CD4-positive, alpha-beta T cell (primary cell): ENCODE data around the gene VWA7. TPM values are rescaled to one million over a fixed set of nuclear protein-coding genes. Genes with fewer than 3 reads are reported as not detected.

Experiments used
- ATAC-seq: fragments of 200-7000 bp; cut with Tn5 transposase; one replicate; pipeline ENCODE4 v1.10.0; 2022; ENCODE audit warnings: mild to moderate bottlenecking; ENCODE audit not compliant: poor library complexity
- CTCF ChIA-PET: fragments of 350-600 bp; sonication (Branson Sonifier 250); formaldehyde crosslinking; loops from one replicate; lab custom pipeline; 2021; ENCODE audit warnings: antibody characterized with exemption, inconsistent platforms; lab: Charles Lee
- POLR2A ChIA-PET: fragments of 350-600 bp; sonication (Branson Sonifier 250); formaldehyde crosslinking; loops from one replicate; lab custom pipeline; 2021; ENCODE audit warnings: antibody characterized with exemption, inconsistent platforms; lab: Charles Lee
- DNase-seq, 14 experiments: peaks; one replicate each; pipeline ENCODE4 v3.0.0-alpha.2; 2013 to 2020; ENCODE audit warnings: mixed read lengths in 2 of 14
- H3K27ac ChIP-seq, 2 donors: one replicate each; pipeline versions ENCODE4 v1.5.1 to v1.7.0; 2013; ENCODE audit warnings: low read length in 2 of 2, low read depth in 1 of 2, mild to moderate bottlenecking in 1 of 2
- H3K27me3 ChIP-seq, 2 experiments: 1 replicate in 1 of 2; 2 replicates in 1 of 2; pipeline versions ENCODE4 v1.6.1 to v1.7.0; 2013; ENCODE audit warnings: low read length in 2 of 2, control low read depth in 1 of 2, mild to moderate bottlenecking in 1 of 2, moderate library complexity in 1 of 2; ENCODE audit not compliant: insufficient read depth in 2 of 2, control insufficient read depth in 1 of 2
- H3K36me3 ChIP-seq: one replicate; pipeline ENCODE4 v1.6.1; 2013; ENCODE audit warnings: low read length, control low read depth; ENCODE audit not compliant: insufficient read depth
- H3K4me1 ChIP-seq: one replicate; pipeline ENCODE4 v1.6.1; 2013; ENCODE audit warnings: low read length, control low read depth; ENCODE audit not compliant: insufficient read depth
- H3K4me3 ChIP-seq: one replicate; pipeline ENCODE4 v1.5.1; 2013; ENCODE audit warnings: mild to moderate bottlenecking, low read length, moderate library complexity
- H3K9me3 ChIP-seq, 2 experiments: 1 replicate in 1 of 2; 2 replicates in 1 of 2; pipeline versions ENCODE4 v1.6.1 to v1.7.0; 2013; ENCODE audit warnings: low read length in 2 of 2, mild to moderate bottlenecking in 2 of 2, control low read depth in 1 of 2, moderate library complexity in 1 of 2; ENCODE audit not compliant: control insufficient read depth in 1 of 2, insufficient read depth in 1 of 2
- H3K27ac Mint-ChIP-seq: one replicate; pipeline ENCODE4 v1.8.0; 2020; ENCODE audit warnings: mixed read lengths
- H3K27me3 Mint-ChIP-seq: one replicate; pipeline ENCODE4 v1.8.0; 2021; ENCODE audit warnings: mixed read lengths
- H3K36me3 Mint-ChIP-seq: one replicate; pipeline ENCODE4 v1.8.0; 2021; ENCODE audit warnings: low read depth, mixed read lengths
- H3K4me1 Mint-ChIP-seq: one replicate; pipeline ENCODE4 v1.8.0; 2021; ENCODE audit warnings: low read depth, mixed read lengths
- H3K4me3 Mint-ChIP-seq: one replicate; pipeline ENCODE4 v1.8.0; 2020; ENCODE audit warnings: mild to moderate bottlenecking, mixed read lengths
- H3K9me3 Mint-ChIP-seq: one replicate; pipeline ENCODE4 v1.8.0; 2020; ENCODE audit warnings: mixed read lengths
- intact Hi-C, 2 experiments: fragments of 100-400 bp; cut with DNase I in 1 of 2; cut with micrococcal nuclease in 1 of 2; formaldehyde crosslinking; loops; one replicate each; pipeline versions ENCODE4 v1.15.1 to v1.9.0; 2023 to 2025; cut with DNase I, micrococcal nuclease
- total RNA-seq, 174 experiments: library from RNA in 2 of 174; stranded (reverse) in 2 of 174; gene quantifications; one replicate each; pipeline ENCODE4 v1.2.3 and lab custom pipeline; 2021 to 2026
- TF ChIP-seq, protein P1 (sequence below): fragments of 200-600 bp; IDR thresholded peaks from one replicate; pipeline ENCODE4 v1.8.0; 2022; ENCODE audit warnings: antibody characterized with exemption, mild to moderate bottlenecking

VWA7 gene
- total RNA-seq, 2 experiments from 2014 or later = 1.7 TPM

DNA sequence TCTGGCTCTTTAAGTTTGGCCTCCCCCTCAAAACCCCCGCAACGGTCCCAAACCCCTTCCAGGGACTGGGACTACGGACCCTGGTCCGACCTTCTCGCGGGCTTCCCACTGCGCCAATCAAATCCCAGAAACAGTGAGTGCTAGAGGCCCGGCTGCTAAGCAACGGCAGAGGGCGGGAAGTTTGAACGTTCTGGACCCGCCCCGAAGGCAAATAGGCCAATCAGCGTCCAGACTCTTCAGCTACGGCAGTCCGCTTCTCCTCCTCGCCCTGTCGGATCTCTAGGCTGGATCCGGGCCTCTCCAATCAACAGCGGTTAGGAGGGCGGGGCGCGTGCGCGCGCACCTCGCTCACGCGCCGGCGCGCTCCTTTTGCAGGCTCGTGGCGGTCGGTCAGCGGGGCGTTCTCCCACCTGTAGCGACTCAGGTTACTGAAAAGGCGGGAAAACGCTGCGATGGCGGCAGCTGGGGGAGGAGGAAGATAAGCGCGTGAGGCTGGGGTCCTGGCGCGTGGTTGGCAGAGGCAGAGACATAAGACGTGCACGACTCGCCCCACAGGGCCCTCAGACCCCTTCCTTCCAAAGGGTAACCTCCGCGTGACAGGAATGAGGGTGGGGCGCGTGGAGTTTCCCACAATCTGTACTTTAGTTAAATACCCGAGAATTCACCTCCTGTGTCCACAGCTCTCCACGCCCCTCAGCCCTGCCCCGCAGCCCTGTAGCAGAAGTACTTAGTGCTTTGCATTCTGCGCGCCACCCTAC is 37.3 kb downstream of the VWA7 start, which contains the start of gene MSH5:
MSH5 (plus strand) TSS at position 367 of the 758 bp plus-strand sequence. CDS start 462 bp downstream, outside the sequence.
- Mint-ChIP-seq H3K27me3 (no peaks in the 10 kb centered on the region), H3K9me3 (no peaks in the 10 kb centered on the region), H3K27ac (peak within 1 kb of the TSS; percentile 85), H3K4me3 (peak within 1 kb of the TSS; percentile 90), H3K4me1 (peaks cover 61% of the 10 kb centered on the region), H3K36me3 (peaks cover 27% of the 10 kb centered on the region)
- CTCF ChIA-PET = interaction anchor here (0.7 to 4.9 kb wide), 9 partner anchors 12 to 90 kb away, joined by 3 to 41 read pairs (median 6); partner anchors contain the start of genes DDAH2, LSM2 and VARS1
- H3K4me3 ChIP-seq = peak within 1 kb of the TSS; percentile 87
- intact Hi-C loops = loop anchor here (2.0 to 5.0 kb wide), 5 partner anchors 33 to 77 kb away; partner anchors contain the start of genes ABHD16A (in 2 of the 2), VARS1 (in 2 of the 2), HSPA1A (in 1 of the 2) and HSPA1L (in 1 of the 2)
- DNase-seq (peak; percentile 85 to 98 (median 93)), ATAC-seq (peak; percentile 85)
- H3K36me3 ChIP-seq = no peaks in the 10 kb centered on the region
- POLR2A ChIA-PET = interaction anchor here (0.7 to 2.8 kb wide), 17 partner anchors 10 to 232 kb away, joined by 3 to 21 read pairs (median 5); partner anchors contain the start of genes ABHD16A, BAG6, DDAH2 and DXO
- H3K27me3 ChIP-seq = no peaks in the 10 kb centered on the region
- H3K27ac ChIP-seq = peak within 1 kb of the TSS; percentile 38 to 58
- no peaks in the 10 kb centered on the region for H3K9me3 ChIP-seq
- H3K4me1 ChIP-seq = peaks cover 53% of the 10 kb centered on the region
- TF ChIP-seq, protein P1, sequence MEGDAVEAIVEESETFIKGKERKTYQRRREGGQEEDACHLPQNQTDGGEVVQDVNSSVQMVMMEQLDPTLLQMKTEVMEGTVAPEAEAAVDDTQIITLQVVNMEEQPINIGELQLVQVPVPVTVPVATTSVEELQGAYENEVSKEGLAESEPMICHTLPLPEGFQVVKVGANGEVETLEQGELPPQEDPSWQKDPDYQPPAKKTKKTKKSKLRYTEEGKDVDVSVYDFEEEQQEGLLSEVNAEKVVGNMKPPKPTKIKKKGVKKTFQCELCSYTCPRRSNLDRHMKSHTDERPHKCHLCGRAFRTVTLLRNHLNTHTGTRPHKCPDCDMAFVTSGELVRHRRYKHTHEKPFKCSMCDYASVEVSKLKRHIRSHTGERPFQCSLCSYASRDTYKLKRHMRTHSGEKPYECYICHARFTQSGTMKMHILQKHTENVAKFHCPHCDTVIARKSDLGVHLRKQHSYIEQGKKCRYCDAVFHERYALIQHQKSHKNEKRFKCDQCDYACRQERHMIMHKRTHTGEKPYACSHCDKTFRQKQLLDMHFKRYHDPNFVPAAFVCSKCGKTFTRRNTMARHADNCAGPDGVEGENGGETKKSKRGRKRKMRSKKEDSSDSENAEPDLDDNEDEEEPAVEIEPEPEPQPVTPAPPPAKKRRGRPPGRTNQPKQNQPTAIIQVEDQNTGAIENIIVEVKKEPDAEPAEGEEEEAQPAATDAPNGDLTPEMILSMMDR = no peak

DNA sequence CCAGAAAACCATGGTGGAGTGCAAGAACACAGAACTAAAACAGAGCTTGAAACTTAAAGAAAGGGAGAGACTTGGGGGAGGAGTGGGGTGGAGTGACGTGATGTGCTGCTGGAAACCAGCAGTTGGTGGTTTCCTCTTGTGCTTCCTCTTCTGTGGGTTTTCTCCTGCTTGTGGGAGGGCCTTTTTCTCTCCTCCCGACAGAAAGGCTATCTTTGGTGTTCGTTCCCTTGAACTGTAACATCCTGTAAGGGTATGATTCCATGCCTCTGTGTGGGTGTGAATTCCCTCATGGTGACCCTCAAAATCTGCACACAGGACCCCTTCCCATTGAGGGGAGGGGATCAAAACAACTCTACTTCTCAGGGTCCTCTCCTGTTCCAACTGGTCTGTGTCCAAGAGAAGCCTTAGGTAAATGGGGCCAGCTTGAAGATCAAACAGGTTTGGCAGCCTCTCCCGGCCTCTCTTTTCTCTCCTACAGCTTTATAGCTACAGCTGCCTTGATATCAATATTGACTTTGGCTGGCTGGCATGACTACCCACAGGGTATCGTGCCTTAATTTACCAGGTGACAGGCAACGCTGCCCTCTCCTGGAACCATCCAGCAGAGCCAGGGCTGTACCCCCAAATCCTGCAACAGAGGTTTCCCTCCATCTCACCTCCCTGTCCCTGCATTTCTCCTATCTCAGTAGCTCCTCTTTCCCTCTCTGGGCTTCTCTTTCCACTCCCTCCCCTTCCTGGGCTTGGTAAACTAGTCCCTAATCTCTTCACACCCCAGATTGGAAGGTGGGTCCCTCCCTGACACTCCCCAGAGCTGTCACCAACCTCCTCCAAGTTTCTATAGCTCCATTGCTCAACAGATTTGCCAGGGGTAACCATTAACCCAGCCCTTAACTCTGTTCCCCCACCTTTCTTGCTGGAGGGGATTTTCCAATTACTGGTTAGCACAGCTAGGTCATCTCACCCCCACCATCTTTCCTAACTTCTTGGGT is 38.8 kb downstream of the VWA7 start:
- H3K36me3 ChIP-seq = peaks cover 10% of the 10 kb centered on the region
- Mint-ChIP-seq H3K4me3 (peak overlapping the region; percentile 90), H3K9me3 (no peaks in the 10 kb centered on the region), H3K36me3 (peaks cover 41% of the 10 kb centered on the region), H3K27ac (peak overlapping the region; percentile 85), H3K27me3 (no peaks in the 10 kb centered on the region), H3K4me1 (peaks cover 77% of the 10 kb centered on the region)
- CTCF ChIA-PET = interaction anchor here (0.6 to 4.9 kb wide), 15 partner anchors 11 to 539 kb away, joined by 3 to 41 read pairs (median 5); partner anchors contain the start of genes DDAH2, LSM2, LY6G5C and VARS1
- TF ChIP-seq, protein P1 = no peak
- ATAC-seq (peak; percentile 52), DNase-seq (peak; percentile 40 to 92 (median 56))
- H3K27ac ChIP-seq = peak overlapping the region; percentile 62 to 76
- POLR2A ChIA-PET = interaction anchor here (0.6 to 2.8 kb wide), 23 partner anchors 8 to 1234 kb away, joined by 3 to 21 read pairs (median 5); partner anchors contain the start of genes ABHD16A, BAG6, DDAH2 and DXO
- peaks cover 69% of the 10 kb centered on the region for H3K4me1 ChIP-seq
- no peaks in the 10 kb centered on the region for H3K9me3 ChIP-seq
- peak overlapping the region; percentile 28 for H3K4me3 ChIP-seq
- intact Hi-C loops = loop anchor here (1.0 to 5.0 kb wide), 6 partner anchors 9 to 79 kb away; partner anchors contain the start of genes ABHD16A (in 2 of the 2), VARS1 (in 2 of the 2), DDAH2 (in 1 of the 2) and HSPA1A (in 1 of the 2)
- H3K27me3 ChIP-seq = no peaks in the 10 kb centered on the region
